ENCODE data around the gene MOCOS. TPM values are rescaled to one million over a fixed set of nuclear protein-coding genes. Genes with fewer than 3 reads are reported as not detected.

Gene MOCOS
- total RNA-seq, 1 experiment from 2014 or later: 12.1 TPM

GRCh38 chr18:36183987-36184386, 3.3 kb upstream of the MOCOS start:
- Histone ChIP-seq H3K36me3 (ENCODE audit: control insufficient read depth in 1 of 2, insufficient read depth in 2 of 2, low read length in 2 of 2) (no peaks in the 10 kb centered on the region), H3K9me2 (ENCODE audit: insufficient read depth) (no peaks in the 10 kb centered on the region), H3K27me3 (ENCODE audit: insufficient read depth, low read length) (no peaks in the 10 kb centered on the region), H3K27ac (ENCODE audit: low read depth, low read length) (no peak overlapping the region), H3K4me3 (replicated peaks in 1 of 2; ENCODE audit: low read depth in 1 of 2, low read length in 2 of 2) (no peak overlapping the region), H3K9ac (ENCODE audit: low read length) (no peak overlapping the region), H3K9me3 (ENCODE audit: control insufficient read depth in 1 of 2, insufficient read depth in 1 of 2, low read depth in 1 of 2, low read length in 2 of 2) (no peaks in the 10 kb centered on the region), H3K4me2 (ENCODE audit: low read length) (no peak overlapping the region), H3K4me1 (ENCODE audit: control insufficient read depth in 1 of 2, insufficient read depth in 2 of 2, low read length in 2 of 2) (peaks cover 10 to 21% of the 10 kb centered on the region in 2 experiments; a peak in 3 of 4 replicates), H4K20me1 (ENCODE audit: insufficient read depth) (no peaks in the 10 kb centered on the region), H3K79me2 (ENCODE audit: insufficient read depth, low read length) (peaks cover 13% of the 10 kb centered on the region), H2AFZ (ENCODE audit: low read depth, low read length, poor library complexity, severe bottlenecking) (no peak overlapping the region)
- ATAC-seq (no peak), DNase-seq (ENCODE audit: low read depth, low spot score) (no peak)
- BruUV-seq (replicated peaks): no TSS peak
- ChIA-PET RAD21 (ENCODE audit: low non-redundant PET in 1 of 2, low total read pairs in 2 of 2, uncharacterized antibody in 2 of 2, unreplicated experiment in 2 of 2) (no interaction called here), POLR2A (no interaction called here), CTCF (no interaction called here)
- intact Hi-C loops (cut with micrococcal nuclease): no loop called here
- TF ChIP-seq CTCF (IDR thresholded peaks at IDR 0.05 in 2 of 3, conservative IDR thresholded peaks at IDR 0.05 in 1 of 3; ENCODE audit: borderline replicate concordance in 1 of 3, insufficient read depth in 1 of 3, low read depth in 2 of 3, low read length in 2 of 3) (no peak), ELF1 (IDR thresholded peaks at IDR 0.05; ENCODE audit: borderline replicate concordance, low read depth) (no peak), ZNF274 (IDR thresholded peaks at IDR 0.05; ENCODE audit: low read depth, low read length) (no peak), JUND (IDR thresholded peaks at IDR 0.05) (no peak), CEBPB (IDR thresholded peaks at IDR 0.05; ENCODE audit: low read depth) (no peak), MAX (IDR thresholded peaks at IDR 0.05) (no peak), YY1 (IDR thresholded peaks at IDR 0.05; ENCODE audit: extremely low read depth, insufficient replicate concordance, low read depth, low read length) (no peak), REST (IDR thresholded peaks at IDR 0.05; ENCODE audit: low read depth) (no peak), FOSL1 (IDR thresholded peaks at IDR 0.05; ENCODE audit: low read depth) (no peak), SRF (IDR thresholded peaks at IDR 0.05; ENCODE audit: low read depth) (no peak), SIN3A (IDR thresholded peaks at IDR 0.05; ENCODE audit: low read depth) (no peak), ATF3 (IDR thresholded peaks at IDR 0.05) (no peak), EZH2 (IDR thresholded peaks at IDR 0.05) (no peak), EGR1 (IDR thresholded peaks at IDR 0.05; ENCODE audit: low read depth) (no peak), CBX3 (IDR thresholded peaks at IDR 0.05; ENCODE audit: low read depth) (no peak), POLR2A (IDR thresholded peaks at IDR 0.05; ENCODE audit: borderline replicate concordance, extremely low read depth, insufficient read depth, insufficient read length) (no peak), EZH2phosphoT487 (IDR thresholded peaks at IDR 0.05; ENCODE audit: borderline replicate concordance) (no peak), TCF7L2 (IDR thresholded peaks at IDR 0.05; ENCODE audit: borderline replicate concordance, extremely low read depth, insufficient read depth, insufficient read length) (no peak), RAD21 (IDR thresholded peaks at IDR 0.05; ENCODE audit: low read depth) (no peak), ZBTB33 (IDR thresholded peaks at IDR 0.05; ENCODE audit: extremely low read depth, insufficient replicate concordance, low read length) (no peak)
